HL-60 (cell line): ENCODE results near the gene REEP5.

Experiments used
- DNase-seq, 2 experiments: peaks; one replicate each; pipeline ENCODE4 v3.0.0-alpha.2; 2010 to 2020; ENCODE audit warnings: low read depth in 1 of 2, low spot score in 1 of 2
- H3K27ac ChIP-seq: fragments of 250-450 bp; sonication (Bioruptor Pico); replicated peaks from 2 replicates; pipeline ENCODE4 v1.5.1; 2020; ENCODE audit warnings: mild to moderate bottlenecking, moderate library complexity
- H3K27me3 ChIP-seq: fragments of 250-450 bp; sonication (Bioruptor Pico); 2 replicates; pipeline ENCODE4 v1.5.1; 2021; ENCODE audit warnings: mild to moderate bottlenecking, moderate library complexity; ENCODE audit not compliant: insufficient read depth, poor library complexity, severe bottlenecking
- H3K4me3 ChIP-seq: replicated peaks from 2 replicates; pipeline ENCODE4 v1.5.1; 2011; ENCODE audit warnings: mild to moderate bottlenecking, control low read depth, low read length; ENCODE audit not compliant: insufficient read depth
- GABPA ChIP-seq: IDR thresholded peaks from 2 replicates; pipeline ENCODE4 v1.6.1; 2012; ENCODE audit warnings: low read depth
- POLR2AphosphoS5 ChIP-seq: IDR thresholded peaks from 2 replicates; pipeline ENCODE4 v1.6.1; 2012; ENCODE audit warnings: low read depth
- SPI1 ChIP-seq: IDR thresholded peaks from 2 replicates; pipeline ENCODE4 v1.6.1; 2012; ENCODE audit warnings: low read depth, mild to moderate bottlenecking, borderline replicate concordance
- TF ChIP-seq, protein P1 (sequence below): IDR thresholded peaks from one replicate; pipeline ENCODE4 v1.5.1; 2011; ENCODE audit warnings: low read length, control low read depth, inconsistent platforms; ENCODE audit not compliant: insufficient read depth
- TF ChIP-seq, protein P2 (sequence below): IDR thresholded peaks from 2 replicates; pipeline ENCODE4 v1.6.1; 2012; ENCODE audit warnings: low read depth; ENCODE audit not compliant: insufficient replicate concordance

Gene REEP5

DNA sequence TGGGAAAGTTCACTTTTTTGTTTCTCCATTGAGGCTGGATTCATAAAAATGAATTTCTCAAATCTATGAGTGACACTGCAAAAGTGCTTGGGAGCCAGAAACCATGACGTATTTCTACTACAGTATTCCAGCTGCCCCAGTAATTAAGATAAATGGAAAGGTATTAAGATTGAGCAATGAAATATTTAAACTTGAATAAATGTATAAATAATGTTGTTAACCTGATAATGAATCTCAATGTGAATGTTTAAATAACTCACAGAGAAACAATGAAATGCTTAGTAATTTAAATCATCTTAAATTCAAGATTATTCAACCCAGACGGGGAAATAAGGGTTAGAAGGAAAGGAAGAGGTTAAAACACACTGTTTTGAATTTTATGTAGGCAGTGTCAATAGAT lies 72.1 kb downstream of the REEP5 start:
- no peaks in the 10 kb centered on the region for H3K27me3 ChIP-seq
- no peak for TF ChIP-seq GABPA
- no peak overlapping the region for H3K27ac ChIP-seq
- no peak for DNase-seq
- no peak overlapping the region for H3K4me3 ChIP-seq

DNA sequence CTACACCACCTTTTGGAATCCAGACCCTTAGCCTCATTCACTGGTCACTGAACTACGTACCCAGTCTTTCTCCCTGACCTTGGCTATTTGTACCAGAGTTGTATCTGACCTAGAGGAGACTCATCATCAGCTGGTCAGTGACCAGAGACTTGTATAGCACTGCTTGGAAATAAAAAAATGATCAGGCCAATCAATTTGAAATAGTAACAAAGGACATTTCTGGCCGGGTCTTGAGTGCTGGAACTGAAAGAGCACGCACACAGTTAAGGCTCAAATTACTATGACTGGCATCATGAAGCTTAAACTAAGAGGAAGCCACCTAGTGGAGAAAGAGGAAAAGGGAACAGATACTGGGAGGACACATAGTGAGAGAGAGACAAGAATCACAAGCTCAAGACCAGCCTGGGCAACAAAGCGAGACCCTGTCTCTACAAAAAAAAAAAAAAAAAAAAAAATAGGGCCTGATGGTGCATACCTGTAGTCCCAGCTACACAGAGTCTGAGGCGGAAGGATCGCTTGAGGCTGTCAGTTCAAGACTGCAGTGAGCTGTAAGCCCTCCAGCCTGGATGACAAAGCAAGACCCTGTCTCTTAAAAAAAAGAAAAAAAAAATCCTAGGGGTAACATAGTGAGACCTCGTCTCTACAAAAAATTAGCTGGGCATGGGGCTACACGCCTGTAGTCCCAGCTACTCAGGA lies 73.8 kb downstream of the REEP5 start:
- Histone ChIP-seq H3K27me3 (no peaks in the 10 kb centered on the region), H3K4me3 (no peak overlapping the region), H3K27ac (no peak overlapping the region)
- peak; percentile 14 to 28 for DNase-seq
- TF ChIP-seq, protein P1, sequence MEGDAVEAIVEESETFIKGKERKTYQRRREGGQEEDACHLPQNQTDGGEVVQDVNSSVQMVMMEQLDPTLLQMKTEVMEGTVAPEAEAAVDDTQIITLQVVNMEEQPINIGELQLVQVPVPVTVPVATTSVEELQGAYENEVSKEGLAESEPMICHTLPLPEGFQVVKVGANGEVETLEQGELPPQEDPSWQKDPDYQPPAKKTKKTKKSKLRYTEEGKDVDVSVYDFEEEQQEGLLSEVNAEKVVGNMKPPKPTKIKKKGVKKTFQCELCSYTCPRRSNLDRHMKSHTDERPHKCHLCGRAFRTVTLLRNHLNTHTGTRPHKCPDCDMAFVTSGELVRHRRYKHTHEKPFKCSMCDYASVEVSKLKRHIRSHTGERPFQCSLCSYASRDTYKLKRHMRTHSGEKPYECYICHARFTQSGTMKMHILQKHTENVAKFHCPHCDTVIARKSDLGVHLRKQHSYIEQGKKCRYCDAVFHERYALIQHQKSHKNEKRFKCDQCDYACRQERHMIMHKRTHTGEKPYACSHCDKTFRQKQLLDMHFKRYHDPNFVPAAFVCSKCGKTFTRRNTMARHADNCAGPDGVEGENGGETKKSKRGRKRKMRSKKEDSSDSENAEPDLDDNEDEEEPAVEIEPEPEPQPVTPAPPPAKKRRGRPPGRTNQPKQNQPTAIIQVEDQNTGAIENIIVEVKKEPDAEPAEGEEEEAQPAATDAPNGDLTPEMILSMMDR, result no peak
- peak; percentile 39; the same call in 1 of the 2 replicates for TF ChIP-seq SPI1

DNA sequence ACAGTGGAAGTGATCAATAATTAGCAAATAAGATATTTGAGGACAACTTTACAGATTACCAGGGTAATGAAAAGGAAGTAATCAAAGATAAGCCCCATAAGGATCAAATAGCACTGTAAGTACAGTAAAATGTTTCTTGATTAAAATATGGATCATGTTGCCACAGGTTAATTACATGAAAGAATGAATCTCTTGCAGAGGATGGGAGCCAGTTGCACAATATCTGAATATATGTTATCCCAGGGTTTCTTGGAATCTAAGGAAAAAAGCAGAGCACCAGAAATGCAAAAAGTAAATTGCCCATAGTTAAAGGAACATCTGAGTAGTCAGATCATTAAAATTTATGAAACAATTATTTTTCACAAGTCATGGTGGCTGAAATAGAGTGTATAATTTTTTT lies 74.7 kb downstream of the REEP5 start:
- Histone ChIP-seq H3K27ac (no peak overlapping the region), H3K4me3 (no peak overlapping the region), H3K27me3 (no peaks in the 10 kb centered on the region)
- no peak for DNase-seq
- TF ChIP-seq, protein P1, result no peak
- TF ChIP-seq, protein P2, sequence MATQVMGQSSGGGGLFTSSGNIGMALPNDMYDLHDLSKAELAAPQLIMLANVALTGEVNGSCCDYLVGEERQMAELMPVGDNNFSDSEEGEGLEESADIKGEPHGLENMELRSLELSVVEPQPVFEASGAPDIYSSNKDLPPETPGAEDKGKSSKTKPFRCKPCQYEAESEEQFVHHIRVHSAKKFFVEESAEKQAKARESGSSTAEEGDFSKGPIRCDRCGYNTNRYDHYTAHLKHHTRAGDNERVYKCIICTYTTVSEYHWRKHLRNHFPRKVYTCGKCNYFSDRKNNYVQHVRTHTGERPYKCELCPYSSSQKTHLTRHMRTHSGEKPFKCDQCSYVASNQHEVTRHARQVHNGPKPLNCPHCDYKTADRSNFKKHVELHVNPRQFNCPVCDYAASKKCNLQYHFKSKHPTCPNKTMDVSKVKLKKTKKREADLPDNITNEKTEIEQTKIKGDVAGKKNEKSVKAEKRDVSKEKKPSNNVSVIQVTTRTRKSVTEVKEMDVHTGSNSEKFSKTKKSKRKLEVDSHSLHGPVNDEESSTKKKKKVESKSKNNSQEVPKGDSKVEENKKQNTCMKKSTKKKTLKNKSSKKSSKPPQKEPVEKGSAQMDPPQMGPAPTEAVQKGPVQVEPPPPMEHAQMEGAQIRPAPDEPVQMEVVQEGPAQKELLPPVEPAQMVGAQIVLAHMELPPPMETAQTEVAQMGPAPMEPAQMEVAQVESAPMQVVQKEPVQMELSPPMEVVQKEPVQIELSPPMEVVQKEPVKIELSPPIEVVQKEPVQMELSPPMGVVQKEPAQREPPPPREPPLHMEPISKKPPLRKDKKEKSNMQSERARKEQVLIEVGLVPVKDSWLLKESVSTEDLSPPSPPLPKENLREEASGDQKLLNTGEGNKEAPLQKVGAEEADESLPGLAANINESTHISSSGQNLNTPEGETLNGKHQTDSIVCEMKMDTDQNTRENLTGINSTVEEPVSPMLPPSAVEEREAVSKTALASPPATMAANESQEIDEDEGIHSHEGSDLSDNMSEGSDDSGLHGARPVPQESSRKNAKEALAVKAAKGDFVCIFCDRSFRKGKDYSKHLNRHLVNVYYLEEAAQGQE, result no peak
- no peak for TF ChIP-seq POLR2AphosphoS5
- TF ChIP-seq GABPA, result no peak
- no peak for TF ChIP-seq SPI1

DNA sequence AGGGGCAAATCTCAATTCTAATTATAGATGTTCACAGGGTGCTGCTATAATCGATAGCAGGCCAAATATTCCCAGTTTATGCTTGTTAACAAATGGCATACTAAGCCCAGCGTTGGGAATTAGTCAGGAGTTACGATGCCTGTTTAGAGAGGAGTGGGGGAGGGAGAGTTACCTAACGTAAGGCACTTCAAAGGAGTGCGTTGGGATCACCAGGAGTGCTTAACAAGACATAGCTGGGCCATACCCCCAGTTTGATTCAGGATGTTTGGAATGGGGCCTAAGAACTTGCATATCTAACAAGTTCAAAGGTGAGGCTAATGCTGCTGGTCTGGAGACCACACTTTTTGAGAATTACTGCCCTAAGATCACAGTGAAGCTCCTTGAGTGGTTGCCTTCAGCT lies 75.5 kb downstream of the REEP5 start:
- Histone ChIP-seq H3K27ac (no peak overlapping the region), H3K27me3 (no peaks in the 10 kb centered on the region), H3K4me3 (no peak overlapping the region)
- TF ChIP-seq POLR2AphosphoS5, result no peak
- TF ChIP-seq, protein P2, result no peak
- TF ChIP-seq GABPA, result no peak
- no peak for TF ChIP-seq SPI1
- TF ChIP-seq, protein P1, result no peak
- no peak for DNase-seq
